Small intestine (tissue), 7 donors: ENCODE results near the gene TFPI2. TPM values are rescaled to one million over a fixed set of nuclear protein-coding genes. Genes with fewer than 3 reads are reported as not detected.

Source experiments
- DNase-seq, 2 donors: peaks; one replicate each; pipeline versions ENCODE4 v3.0.0 to v3.0.0-alpha.2; 2013
- FAIRE-seq: peaks from 2 replicates; lab custom pipeline; 2012; peaks lifted over from hg19 to GRCh38; lab: Jason Lieb, UNC
- H3K27ac ChIP-seq, 3 donors: one replicate each; pipeline ENCODE4 v1.5.1; 2013; ENCODE audit warnings: low read length in 2 of 3, mild to moderate bottlenecking in 2 of 3, control low read depth in 1 of 3, inconsistent platforms in 1 of 3, low read depth in 1 of 3, moderate library complexity in 1 of 3
- H3K27me3 ChIP-seq, 3 donors: one replicate each; pipeline ENCODE4 v1.6.1; 2013; ENCODE audit warnings: low read length in 3 of 3, inconsistent platforms in 1 of 3; ENCODE audit not compliant: control insufficient read depth in 3 of 3, insufficient read depth in 3 of 3
- H3K36me3 ChIP-seq, 3 donors: one replicate each; pipeline ENCODE4 v1.6.1; 2013; ENCODE audit warnings: low read length in 3 of 3, inconsistent platforms in 1 of 3, low read depth in 1 of 3, mild to moderate bottlenecking in 1 of 3, moderate library complexity in 1 of 3; ENCODE audit not compliant: control insufficient read depth in 3 of 3, insufficient read depth in 2 of 3
- H3K4me1 ChIP-seq, 3 donors: one replicate each; pipeline ENCODE4 v1.6.1; 2013; ENCODE audit warnings: low read length in 2 of 3, inconsistent platforms in 1 of 3, low read depth in 1 of 3, mild to moderate bottlenecking in 1 of 3, moderate library complexity in 1 of 3; ENCODE audit not compliant: control insufficient read depth in 3 of 3, insufficient read depth in 2 of 3
- H3K4me3 ChIP-seq, 3 donors: one replicate each; pipeline ENCODE4 v1.5.1; 2013; ENCODE audit warnings: low read length in 3 of 3, control low read depth in 1 of 3, inconsistent platforms in 1 of 3, low read depth in 1 of 3, mild to moderate bottlenecking in 1 of 3, moderate library complexity in 1 of 3
- H3K9me3 ChIP-seq, 2 donors: one replicate each; pipeline ENCODE4 v1.6.1; 2013; ENCODE audit warnings: low read depth in 1 of 2, low read length in 1 of 2; ENCODE audit not compliant: control insufficient read depth in 2 of 2, insufficient read depth in 1 of 2
- WGBS, 3 donors: extraction: QIAGEN DNeasy Blood & Tissue Kit; methylation state at CpG; one replicate each; pipeline ENCODE4 v1.1.7; 2013; 5-methylcytosine and 5-hydroxymethylcytosine counted together
- polyA plus RNA-seq, 4 donors: library from polyadenylated mRNA; stranded (reverse) in 3 of 4; unstranded in 1 of 4; fragments of 200-250 nt in 3 of 4; fragments of 120-200 nt in 1 of 4; gene quantifications; one replicate each; pipeline versions ENCODE4 v1.2.1 to v1.2.3, GENCODE V29; 2013
- donor health status: healthy with polysubstance abuse.
- donor health status: control.
- donor health status: control.
- donor health status: Bipolar disorder and iron deficiency.
- donor health status: healthy.

TFPI2 gene
- polyA plus RNA-seq, 4 donors, result 0.60 to 1.9 TPM; not detected in 2

GRCh38 chr7:93895859-93896600 is 5.5 kb upstream of the TFPI2 start:
- H3K4me3 ChIP-seq, result no peak overlapping the region
- H3K27ac ChIP-seq, result no peak overlapping the region
- H3K4me1 ChIP-seq, result peaks cover 0 to 15% (median 0%) of the 10 kb centered on the region in 3 donors
- WGBS, 3 donors, result 61 to 72% (median 66%) methylated on average over 4 of the region's 4 CpGs
- H3K27me3 ChIP-seq, result peaks cover 0 to 7% (median 0%) of the 10 kb centered on the region in 3 donors
- DNase-seq (no peak), FAIRE-seq (no peak)
- no peaks in the 10 kb centered on the region for H3K36me3 ChIP-seq
- no peaks in the 10 kb centered on the region for H3K9me3 ChIP-seq

GRCh38 chr7:93894966-93895640 is 4.5 kb upstream of the TFPI2 start:
- peaks cover 0 to 19% (median 0%) of the 10 kb centered on the region in 3 donors for H3K4me1 ChIP-seq
- DNase-seq, result no peak

GRCh38 chr7:93894426-93894825 is 3.9 kb upstream of the TFPI2 start:
- FAIRE-seq, result no peak
- 64 to 86% (median 69%) methylated on average over 1 of the region's 1 CpG for WGBS, 3 donors

More at GRCh38 chr7:93894966-93895640, 4.5 kb upstream of the TFPI2 start:
- Histone ChIP-seq H3K9me3 (no peaks in the 10 kb centered on the region), H3K4me3 (no peak overlapping the region), H3K27ac (no peak overlapping the region), H3K27me3 (peaks cover 0 to 17% (median under 1%) of the 10 kb centered on the region in 3 donors), H3K36me3 (no peaks in the 10 kb centered on the region)
- WGBS, 3 donors, result 33 to 59% (median 50%) methylated on average over 3 of the region's 3 CpGs
- FAIRE-seq, result no peak

GRCh38 chr7:93890041-93890463 is 501 bp downstream of the TFPI2 start:
- H3K9me3 ChIP-seq, result no peaks in the 10 kb centered on the region
- no peak overlapping the region for H3K27ac ChIP-seq
- DNase-seq (peak in 1 of 2 donors; percentile 63), FAIRE-seq (no peak)
- no peaks in the 10 kb centered on the region for H3K36me3 ChIP-seq
- peak overlapping the region in 2 of 3 donors; percentile 22 to 54 for H3K4me3 ChIP-seq
- H3K4me1 ChIP-seq, result peaks cover 0 to 10% (median 0%) of the 10 kb centered on the region in 3 donors
- peaks cover 3 to 26% (median 3%) of the 10 kb centered on the region in 3 donors for H3K27me3 ChIP-seq
- WGBS, 3 donors, result 1 to 5% (median 4%) methylated on average over 28 of the region's 28 CpGs

More at GRCh38 chr7:93894426-93894825, 3.9 kb upstream of the TFPI2 start:
- Histone ChIP-seq H3K9me3 (no peaks in the 10 kb centered on the region), H3K4me1 (peaks cover 0 to 20% (median 0%) of the 10 kb centered on the region in 3 donors), H3K27ac (no peak overlapping the region), H3K27me3 (peaks cover 3 to 21% (median 3%) of the 10 kb centered on the region in 3 donors), H3K36me3 (no peaks in the 10 kb centered on the region), H3K4me3 (no peak overlapping the region)
- no peak for DNase-seq

- H3K4me1 ChIP-seq, result peaks cover 0 to 5% (median 0%) of the 10 kb centered on the region in 3 donors
- H3K27me3 ChIP-seq, result peaks cover 3 to 26% (median 3%) of the 10 kb centered on the region in 3 donors
- no peak overlapping the region for H3K4me3 ChIP-seq
- DNase-seq (no peak), FAIRE-seq (no peak)
- H3K27ac ChIP-seq, result no peak overlapping the region
- 85 to 90% (median 87%) methylated on average over 3 of the region's 3 CpGs for WGBS, 3 donors
- H3K9me3 ChIP-seq, result no peaks in the 10 kb centered on the region
- H3K36me3 ChIP-seq, result no peaks in the 10 kb centered on the region
Measured at GRCh38 chr7:93889261-93889660, 1.3 kb downstream of the TFPI2 start.

- FAIRE-seq, result no peak
- no peak overlapping the region for H3K27ac ChIP-seq
- H3K36me3 ChIP-seq, result no peaks in the 10 kb centered on the region
- no peak for DNase-seq
- no peaks in the 10 kb centered on the region for H3K9me3 ChIP-seq
- H3K4me1 ChIP-seq, result no peaks in the 10 kb centered on the region
- H3K27me3 ChIP-seq, result peaks cover 0 to 5% (median 0%) of the 10 kb centered on the region in 3 donors
- H3K4me3 ChIP-seq, result no peak overlapping the region
- 68 to 82% (median 77%) methylated on average over 1 of the region's 1 CpG for WGBS, 3 donors
Measured at GRCh38 chr7:93884541-93884940, 6.0 kb downstream of the TFPI2 start.

GRCh38 chr7:93883917-93884345 is 6.6 kb downstream of the TFPI2 start:
- FAIRE-seq (no peak), DNase-seq (no peak)
- Histone ChIP-seq H3K27ac (no peak overlapping the region), H3K27me3 (peaks cover 0 to 3% (median 0%) of the 10 kb centered on the region in 3 donors), H3K4me3 (no peak overlapping the region), H3K36me3 (no peaks in the 10 kb centered on the region), H3K4me1 (no peaks in the 10 kb centered on the region), H3K9me3 (no peaks in the 10 kb centered on the region)

GRCh38 chr7:93883078-93883916 is 7.3 kb downstream of the TFPI2 start:
- no peak for FAIRE-seq
- WGBS, 3 donors, result 73 to 83% (median 79%) methylated on average over 3 of the region's 3 CpGs
- H3K9me3 ChIP-seq, result no peaks in the 10 kb centered on the region
- no peak overlapping the region for H3K27ac ChIP-seq
- H3K27me3 ChIP-seq, result peaks cover 0 to 2% (median 0%) of the 10 kb centered on the region in 3 donors
- H3K4me1 ChIP-seq, result no peaks in the 10 kb centered on the region
- no peak for DNase-seq
- no peaks in the 10 kb centered on the region for H3K36me3 ChIP-seq
- no peak overlapping the region for H3K4me3 ChIP-seq
